HepG2 (cell line): ENCODE results near the gene RSPH9. TPM values are rescaled to one million over a fixed set of nuclear protein-coding genes. Genes with fewer than 3 reads are reported as not detected.

Source experiments
- ATAC-seq: fragments of 200-7000 bp; cut with Tn5 transposase; 3 replicates; pipeline ENCODE4 v1.9.1; 2020; ENCODE audit warnings: mild to moderate bottlenecking, moderate library complexity
- BruUV-seq: library from RNA; stranded (reverse); fragments of 400-500 nt; replicated peaks from 2 replicates; lab custom pipeline; 2021; lab: Mats Ljungman, UMichigan
- CTCF ChIA-PET: fragments of 300-600 bp; formaldehyde crosslinking; extraction: SDS; loops from one replicate; lab custom pipeline; 2021; ENCODE audit warnings: low total read pairs, inconsistent platforms, low intra/inter-chr PET ratio; lab: Yijun Ruan, JAX
- POLR2A ChIA-PET: fragments of 350-600 bp; sonication (Branson Sonifier 250); formaldehyde crosslinking; loops from one replicate; lab custom pipeline; 2020; ENCODE audit warnings: antibody characterized with exemption, inconsistent platforms; lab: Yijun Ruan, JAX
- DNase-seq: peaks from one replicate; pipeline ENCODE4 v3.0.0-alpha.2; 2015; ENCODE audit warnings: low spot score
- FAIRE-seq: peaks from 3 replicates; lab custom pipeline; 2011; peaks lifted over from hg19 to GRCh38; lab: Jason Lieb, UNC
- H2AFZ ChIP-seq: one replicate; pipeline ENCODE4 v1.6.1; 2011; ENCODE audit warnings: low read length, inconsistent platforms
- H3K27ac ChIP-seq: fragments of 300-600 bp; 3 replicates; pipeline ENCODE4 v1.8.0; 2011; ENCODE audit warnings: mixed run types, mild to moderate bottlenecking, mixed read lengths, low read length, inconsistent platforms; ENCODE audit not compliant: insufficient read depth; ENCODE audit errors: extremely low read length
- H3K27me3 ChIP-seq, 2 experiments: fragments of 200-600 bp in 1 of 2; 2 replicates in 1 of 2; 3 replicates in 1 of 2; pipeline versions ENCODE4 v1.6.0 to v1.8.0; 2011; ENCODE audit warnings: low read length in 2 of 2, mild to moderate bottlenecking in 2 of 2, moderate library complexity in 2 of 2, inconsistent platforms in 1 of 2; ENCODE audit not compliant: insufficient read depth in 2 of 2, control insufficient read depth in 1 of 2
- H3K36me3 ChIP-seq, 2 experiments: fragments of 200-600 bp in 1 of 2; replicated peaks in 1 of 2; 2 replicates in 1 of 2; 3 replicates in 1 of 2; pipeline versions ENCODE4 v1.5.1 to v1.8.0; 2011; ENCODE audit warnings: low read length in 2 of 2, inconsistent platforms in 1 of 2; ENCODE audit not compliant: insufficient read depth in 2 of 2, control insufficient read depth in 1 of 2
- H3K4me1 ChIP-seq: 2 replicates; pipeline ENCODE4 v1.5.1; 2012; ENCODE audit warnings: low read length, inconsistent platforms; ENCODE audit not compliant: insufficient read depth
- H3K4me2 ChIP-seq: 2 replicates; pipeline ENCODE4 v1.6.0; 2011; ENCODE audit warnings: low read depth, low read length, inconsistent platforms
- H3K4me3 ChIP-seq, 3 experiments: fragments of 200-600 bp in 1 of 3; sonication (generic), shearing (Covaris generic) in 1 of 3; replicated peaks in 1 of 3; 2 replicates each; pipeline ENCODE4 v1.5.1; 2011 to 2016; ENCODE audit warnings: low read length in 3 of 3, inconsistent platforms in 2 of 3, low read depth in 2 of 3, mild to moderate bottlenecking in 2 of 3, control low read depth in 1 of 3, mixed read lengths in 1 of 3; ENCODE audit not compliant: insufficient read depth in 1 of 3
- H3K79me2 ChIP-seq: one replicate; pipeline ENCODE4 v1.6.1; 2011; ENCODE audit warnings: low read length, inconsistent platforms; ENCODE audit not compliant: insufficient read depth
- H3K9ac ChIP-seq: 2 replicates; pipeline ENCODE4 v1.6.0; 2011; ENCODE audit warnings: mild to moderate bottlenecking, low read depth, low read length, inconsistent platforms; ENCODE audit not compliant: insufficient read depth
- H3K9me3 ChIP-seq: 2 replicates; pipeline ENCODE4 v1.5.1; 2012; ENCODE audit warnings: mild to moderate bottlenecking, low read length
- H4K20me1 ChIP-seq: 2 replicates; pipeline ENCODE4 v1.6.0; 2011; ENCODE audit warnings: inconsistent platforms, mild to moderate bottlenecking, low read length, moderate library complexity; ENCODE audit not compliant: insufficient read depth
- ATF1 ChIP-seq: IDR thresholded peaks from 2 replicates; pipeline ENCODE4 v1.6.1; 2016; ENCODE audit warnings: mild to moderate bottlenecking, control low read depth
- GATAD1 ChIP-seq: IDR thresholded peaks from 2 replicates; pipeline ENCODE4 v1.6.1; 2016; ENCODE audit warnings: missing genetic modification reagents, missing compliant biosample characterization
- GZF1 ChIP-seq: sonication (generic); formaldehyde crosslinking; IDR thresholded peaks from 2 replicates; pipeline ENCODE4 v1.5.1; 2020; ENCODE audit warnings: mild to moderate bottlenecking, missing genetic modification reagents
- KDM5A ChIP-seq: fragments of 200-600 bp; sonication (generic); IDR thresholded peaks from 2 replicates; pipeline ENCODE4 v1.7.0; 2018; ENCODE audit warnings: antibody characterized with exemption, mild to moderate bottlenecking, low read length, borderline replicate concordance
- MEIS2 ChIP-seq: sonication (generic); formaldehyde crosslinking; IDR thresholded peaks from 2 replicates; pipeline ENCODE4 v1.9.0; 2021; ENCODE audit warnings: mild to moderate bottlenecking, missing genetic modification reagents
- PHF5A ChIP-seq: IDR thresholded peaks from one replicate; pipeline ENCODE4 v1.6.1; 2018; ENCODE audit warnings: low read depth, missing genetic modification reagents; ENCODE audit not compliant: unreplicated experiment
- POLR2G ChIP-seq: fragments of 200-400 bp; formaldehyde crosslinking; IDR thresholded peaks from 2 replicates; pipeline ENCODE4 v1.6.1; 2018; ENCODE audit warnings: mild to moderate bottlenecking, low read depth, low read length, moderate library complexity
- PRMT3 ChIP-seq: sonication (generic); formaldehyde crosslinking; IDR thresholded peaks from 2 replicates; pipeline ENCODE4 v1.8.1; 2022; ENCODE audit warnings: low read depth, mild to moderate bottlenecking, moderate library complexity, missing genetic modification reagents, borderline replicate concordance
- SALL1 ChIP-seq: sonication (generic); formaldehyde crosslinking; IDR thresholded peaks from 2 replicates; pipeline ENCODE4 v1.8.0; 2022; ENCODE audit warnings: mild to moderate bottlenecking, missing genetic modification reagents
- SIX4 ChIP-seq: sonication (generic); formaldehyde crosslinking; IDR thresholded peaks from 2 replicates; pipeline ENCODE4 v1.4.0; 2020; ENCODE audit warnings: missing genetic modification reagents
- STAT5B ChIP-seq: sonication (generic); formaldehyde crosslinking; IDR thresholded peaks from 2 replicates; pipeline ENCODE4 v1.4.0; 2020; ENCODE audit warnings: missing genetic modification reagents
- ZNF138 ChIP-seq: sonication (generic); formaldehyde crosslinking; IDR thresholded peaks from 2 replicates; pipeline ENCODE4 v1.5.0; 2020; ENCODE audit warnings: mild to moderate bottlenecking, low read depth, missing genetic modification reagents
- ZNF17 ChIP-seq: sonication (generic); formaldehyde crosslinking; IDR thresholded peaks from 2 replicates; pipeline ENCODE4 v1.5.0; 2020; ENCODE audit warnings: mild to moderate bottlenecking, missing genetic modification reagents
- ZNF530 ChIP-seq: sonication (generic); formaldehyde crosslinking; IDR thresholded peaks from 2 replicates; pipeline ENCODE4 v1.5.0; 2020; ENCODE audit warnings: low read depth, mild to moderate bottlenecking, missing genetic modification reagents
- WGBS: methylation state at CpG from one replicate; pipeline ENCODE4 v1.1.6; 2017; ENCODE audit warnings: low lambda C conversion rate; 5-methylcytosine and 5-hydroxymethylcytosine counted together
- in situ Hi-C: cut with HindIII; loops from 2 replicates; pipeline ENCODE4 v1.10.0; 2017; ENCODE audit warnings: low pct_unique_long_range_greater_than_20kb; ENCODE audit not compliant: extremely low pct_ligation_motif_present
- intact Hi-C: fragments of 100-400 bp; cut with micrococcal nuclease; formaldehyde crosslinking; loops from one replicate; pipeline ENCODE4 v1.10.0; 2022; ENCODE audit not compliant: unreplicated experiment
- polyA plus RNA-seq, 8 experiments: library from polyadenylated mRNA; depleted of rRNA in 3 of 8; stranded (reverse) in 7 of 8; unstranded in 1 of 8; fragments of >200 nt; fragmentation: Illumina TruSeq in 4 of 8; extraction: Trizol in 4 of 8; gene quantifications; 2 replicates each; pipeline versions ENCODE4 v1.2.1 to v1.2.3, GENCODE V29; 2011 to 2016; ENCODE audit warnings: low read depth in 4 of 8, missing spikeins in 1 of 8, mixed read lengths in 1 of 8; ENCODE audit not compliant: insufficient read depth in 1 of 8
- total RNA-seq, 5 experiments: library from RNA; depleted of rRNA; stranded (reverse); fragments of >200 nt; fragmentation: Illumina TruSeq; extraction: Trizol; gene quantifications; 2 replicates each; pipeline ENCODE4 v1.2.3, GENCODE V29; 2016; ENCODE audit warnings: low read depth in 1 of 5
- TF ChIP-seq, protein P1 (sequence below): IDR thresholded peaks from 2 replicates; pipeline ENCODE4 v1.6.1; 2016; ENCODE audit warnings: low read depth, borderline replicate concordance
- TF ChIP-seq, protein P2 (sequence below): sonication (generic); formaldehyde crosslinking; IDR thresholded peaks from 2 replicates; pipeline ENCODE4 v1.4.0; 2020; ENCODE audit warnings: missing genetic modification reagents
- TF ChIP-seq, protein P3 (sequence below): sonication (generic); formaldehyde crosslinking; IDR thresholded peaks from 2 replicates; pipeline ENCODE4 v1.4.0; 2020; ENCODE audit warnings: missing genetic modification reagents, borderline replicate concordance
- TF ChIP-seq, protein P4 (sequence below): sonication (generic); formaldehyde crosslinking; conservative IDR thresholded peaks from 2 replicates; pipeline ENCODE4 v1.8.0; 2022; ENCODE audit warnings: missing genetic modification reagents

RSPH9 gene
- total and polyA plus RNA-seq, 2 of the 13 experiments (the other 11 are each of a cell fraction or from before 2014, with no cell fraction given), result 0.04 TPM; not detected in 1

DNA sequence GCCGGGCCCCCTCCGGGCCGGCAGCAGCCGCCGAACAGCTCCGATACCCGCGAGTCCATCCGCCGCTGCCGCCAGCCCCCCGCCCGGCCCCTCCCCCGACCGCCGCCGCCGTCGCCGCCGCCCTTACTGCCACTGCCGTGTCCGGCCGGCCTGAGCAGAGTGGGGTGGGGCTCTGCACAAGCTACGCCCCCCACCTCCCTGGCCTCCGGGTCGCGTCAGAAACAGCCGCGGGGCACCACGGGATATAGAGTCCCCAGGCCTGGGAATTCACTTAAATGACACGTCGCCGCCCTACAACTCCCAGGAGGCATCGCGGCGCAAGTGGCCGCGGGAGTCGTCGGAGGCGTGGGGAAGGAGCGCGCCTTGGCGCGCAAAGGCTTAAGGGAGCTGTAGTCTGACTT lies 15.7 kb upstream of the RSPH9 start, which contains the start of gene GTPBP2:
TSS of gene GTPBP2 (minus strand) at position 161 of the 401 bp plus-strand sequence. CDS start at position 59, 102 bp downstream.
- no TSS peak for BruUV-seq
- 5% methylated on average over 17 of the region's 46 CpGs for WGBS
- peaks cover 21 to 23% of the 10 kb centered on the region in 2 experiments for H3K36me3 ChIP-seq
- ChIA-PET CTCF (no interaction called here), POLR2A (interaction anchor here (0.6 to 3.0 kb wide), 47 partner anchors 10 to 628 kb away, joined by 3 to 55 read pairs (median 5); partner anchors contain the start of genes ABCC10, HSP90AB1, LRRC73 and MRPS18A)
- no peaks in the 10 kb centered on the region; a peak in 1 of 5 replicates for H3K27me3 ChIP-seq
- H3K79me2 ChIP-seq, result peaks cover 17% of the 10 kb centered on the region
- H3K27ac ChIP-seq, result peak within 1 kb of the TSS; percentile 87
- peak; percentile 99 for DNase-seq
- in situ Hi-C loops (no loop called here), intact Hi-C loops (loop anchor here (5.0 kb wide), 1 partner anchor 457 kb away; the partner anchor contains the start of gene SRF)
- peak; percentile 96 for FAIRE-seq
- H2AFZ ChIP-seq, result peak within 1 kb of the TSS; percentile 34
- H3K9me3 ChIP-seq, result no peaks in the 10 kb centered on the region
- H3K4me2 ChIP-seq, result peak within 1 kb of the TSS; percentile 99
- ATAC-seq, result peak; percentile 91
- H3K9ac ChIP-seq, result peak within 1 kb of the TSS; percentile 92
- peak within 1 kb of the TSS; percentile 76 to 89 (median 85) for H3K4me3 ChIP-seq
- peaks cover 36% of the 10 kb centered on the region for H3K4me1 ChIP-seq
- H4K20me1 ChIP-seq, result no peaks in the 10 kb centered on the region
- TF ChIP-seq GATAD1 (CRISPR knock-in tag), result peak; percentile 75; the same call in 1 of the 2 replicates
- TF ChIP-seq, protein P1, sequence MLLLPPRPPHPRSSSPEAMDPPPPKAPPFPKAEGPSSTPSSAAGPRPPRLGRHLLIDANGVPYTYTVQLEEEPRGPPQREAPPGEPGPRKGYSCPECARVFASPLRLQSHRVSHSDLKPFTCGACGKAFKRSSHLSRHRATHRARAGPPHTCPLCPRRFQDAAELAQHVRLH (CRISPR knock-in tag), result no peak
- TF ChIP-seq, protein P2, sequence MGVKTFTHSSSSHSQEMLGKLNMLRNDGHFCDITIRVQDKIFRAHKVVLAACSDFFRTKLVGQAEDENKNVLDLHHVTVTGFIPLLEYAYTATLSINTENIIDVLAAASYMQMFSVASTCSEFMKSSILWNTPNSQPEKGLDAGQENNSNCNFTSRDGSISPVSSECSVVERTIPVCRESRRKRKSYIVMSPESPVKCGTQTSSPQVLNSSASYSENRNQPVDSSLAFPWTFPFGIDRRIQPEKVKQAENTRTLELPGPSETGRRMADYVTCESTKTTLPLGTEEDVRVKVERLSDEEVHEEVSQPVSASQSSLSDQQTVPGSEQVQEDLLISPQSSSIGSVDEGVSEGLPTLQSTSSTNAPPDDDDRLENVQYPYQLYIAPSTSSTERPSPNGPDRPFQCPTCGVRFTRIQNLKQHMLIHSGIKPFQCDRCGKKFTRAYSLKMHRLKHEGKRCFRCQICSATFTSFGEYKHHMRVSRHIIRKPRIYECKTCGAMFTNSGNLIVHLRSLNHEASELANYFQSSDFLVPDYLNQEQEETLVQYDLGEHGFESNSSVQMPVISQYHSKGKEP, result no peak
- TF ChIP-seq PHF5A (CRISPR knock-in tag), result no peak
- no peak for TF ChIP-seq ZNF530 (CRISPR knock-in tag)
- peak; percentile 22; the same call in 1 of the 2 replicates for TF ChIP-seq SALL1
- TF ChIP-seq, protein P3, sequence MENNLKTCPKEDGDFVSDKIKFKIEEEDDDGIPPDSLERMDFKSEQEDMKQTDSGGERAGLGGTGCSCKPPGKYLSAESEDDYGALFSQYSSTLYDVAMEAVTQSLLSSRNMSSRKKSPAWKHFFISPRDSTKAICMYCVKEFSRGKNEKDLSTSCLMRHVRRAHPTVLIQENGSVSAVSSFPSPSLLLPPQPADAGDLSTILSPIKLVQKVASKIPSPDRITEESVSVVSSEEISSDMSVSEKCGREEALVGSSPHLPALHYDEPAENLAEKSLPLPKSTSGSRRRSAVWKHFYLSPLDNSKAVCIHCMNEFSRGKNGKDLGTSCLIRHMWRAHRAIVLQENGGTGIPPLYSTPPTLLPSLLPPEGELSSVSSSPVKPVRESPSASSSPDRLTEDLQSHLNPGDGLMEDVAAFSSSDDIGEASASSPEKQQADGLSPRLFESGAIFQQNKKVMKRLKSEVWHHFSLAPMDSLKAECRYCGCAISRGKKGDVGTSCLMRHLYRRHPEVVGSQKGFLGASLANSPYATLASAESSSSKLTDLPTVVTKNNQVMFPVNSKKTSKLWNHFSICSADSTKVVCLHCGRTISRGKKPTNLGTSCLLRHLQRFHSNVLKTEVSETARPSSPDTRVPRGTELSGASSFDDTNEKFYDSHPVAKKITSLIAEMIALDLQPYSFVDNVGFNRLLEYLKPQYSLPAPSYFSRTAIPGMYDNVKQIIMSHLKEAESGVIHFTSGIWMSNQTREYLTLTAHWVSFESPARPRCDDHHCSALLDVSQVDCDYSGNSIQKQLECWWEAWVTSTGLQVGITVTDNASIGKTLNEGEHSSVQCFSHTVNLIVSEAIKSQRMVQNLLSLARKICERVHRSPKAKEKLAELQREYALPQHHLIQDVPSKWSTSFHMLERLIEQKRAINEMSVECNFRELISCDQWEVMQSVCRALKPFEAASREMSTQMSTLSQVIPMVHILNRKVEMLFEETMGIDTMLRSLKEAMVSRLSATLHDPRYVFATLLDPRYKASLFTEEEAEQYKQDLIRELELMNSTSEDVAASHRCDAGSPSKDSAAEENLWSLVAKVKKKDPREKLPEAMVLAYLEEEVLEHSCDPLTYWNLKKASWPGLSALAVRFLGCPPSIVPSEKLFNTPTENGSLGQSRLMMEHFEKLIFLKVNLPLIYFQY (CRISPR knock-in tag), result 0 out of 2 replicates have a peak, but pooled peaks have one; percentile 47
- TF ChIP-seq MEIS2 (CRISPR knock-in tag), result no peak
- TF ChIP-seq PRMT3 (CRISPR knock-in tag), result no peak
- TF ChIP-seq, protein P4, sequence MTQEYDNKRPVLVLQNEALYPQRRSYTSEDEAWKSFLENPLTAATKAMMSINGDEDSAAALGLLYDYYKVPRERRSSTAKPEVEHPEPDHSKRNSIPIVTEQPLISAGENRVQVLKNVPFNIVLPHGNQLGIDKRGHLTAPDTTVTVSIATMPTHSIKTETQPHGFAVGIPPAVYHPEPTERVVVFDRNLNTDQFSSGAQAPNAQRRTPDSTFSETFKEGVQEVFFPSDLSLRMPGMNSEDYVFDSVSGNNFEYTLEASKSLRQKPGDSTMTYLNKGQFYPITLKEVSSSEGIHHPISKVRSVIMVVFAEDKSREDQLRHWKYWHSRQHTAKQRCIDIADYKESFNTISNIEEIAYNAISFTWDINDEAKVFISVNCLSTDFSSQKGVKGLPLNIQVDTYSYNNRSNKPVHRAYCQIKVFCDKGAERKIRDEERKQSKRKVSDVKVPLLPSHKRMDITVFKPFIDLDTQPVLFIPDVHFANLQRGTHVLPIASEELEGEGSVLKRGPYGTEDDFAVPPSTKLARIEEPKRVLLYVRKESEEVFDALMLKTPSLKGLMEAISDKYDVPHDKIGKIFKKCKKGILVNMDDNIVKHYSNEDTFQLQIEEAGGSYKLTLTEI (CRISPR knock-in tag), result no peak
- TF ChIP-seq STAT5B, result no peak
- no peak for TF ChIP-seq GZF1 (CRISPR knock-in tag)
- TF ChIP-seq ZNF17 (CRISPR knock-in tag), result no peak
- TF ChIP-seq SIX4 (CRISPR knock-in tag), result peak; percentile 63
- TF ChIP-seq KDM5A, result 0 out of 2 replicates have a peak, but pooled peaks have one; percentile 36
- no peak for TF ChIP-seq ZNF138 (CRISPR knock-in tag)
- TF ChIP-seq POLR2G, result no peak; the same call in 1 of the 2 replicates
- TF ChIP-seq ATF1 (CRISPR knock-in tag), result peak; percentile 90
